NCI-H526 treated with DMSO at 0.1 percent for 48 hours (cell line): ENCODE results near the gene PSMF1.
"Not testable (repeated sequence)": the region's sequence is repeated elsewhere in the genome, so short reads cannot be mapped to it uniquely, and the experiment has no call there.

Experiments used
- DNase-seq: peaks from one replicate; lab custom pipeline; 2025; lab: John Stamatoyannopoulos, UW

PSMF1 gene

DNA sequence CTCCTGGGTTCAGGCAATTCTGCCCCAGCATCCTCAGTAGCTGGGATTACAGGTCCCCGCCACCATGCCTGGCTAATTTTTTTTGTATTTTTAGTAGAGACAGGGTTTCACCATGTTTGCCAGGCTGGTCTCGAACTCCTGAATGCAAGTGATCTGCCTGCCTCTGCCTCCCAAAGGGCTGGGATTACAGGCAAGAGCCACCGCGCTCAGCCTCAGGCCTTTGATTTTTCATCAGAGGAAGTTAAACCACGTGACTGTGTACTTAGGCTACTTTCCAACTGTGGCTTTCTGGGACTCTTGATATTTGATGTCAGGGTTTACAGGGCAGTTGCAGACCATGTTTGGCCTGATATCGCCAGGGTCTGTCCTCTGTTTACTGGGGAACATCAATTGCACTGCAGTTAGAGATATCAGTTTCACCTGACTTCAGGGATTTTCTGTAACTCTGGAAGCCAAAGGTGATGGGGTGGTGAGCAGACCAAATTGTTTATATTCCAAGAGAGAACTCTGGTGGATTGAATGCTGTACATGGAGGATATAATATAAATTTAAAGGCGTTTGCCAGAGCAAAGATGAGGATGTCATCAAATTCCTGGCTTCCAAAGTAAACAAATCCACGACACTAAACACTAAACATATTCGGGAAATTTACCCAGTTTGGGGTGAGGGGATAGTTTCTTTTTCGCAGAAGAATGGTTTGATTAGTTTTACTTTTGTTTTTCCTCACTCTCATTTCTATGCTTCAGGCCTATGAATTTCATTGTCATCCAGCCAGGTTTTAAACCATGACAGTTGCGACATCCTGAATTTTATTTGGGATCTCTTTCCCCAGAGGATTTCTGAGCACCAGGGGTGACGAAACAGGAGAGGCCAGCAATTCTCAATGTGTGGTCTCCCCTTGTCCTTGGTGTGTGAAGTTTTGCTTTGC, 4.2 kb downstream of the PSMF1 start:
- DNase-seq: no peak

DNA sequence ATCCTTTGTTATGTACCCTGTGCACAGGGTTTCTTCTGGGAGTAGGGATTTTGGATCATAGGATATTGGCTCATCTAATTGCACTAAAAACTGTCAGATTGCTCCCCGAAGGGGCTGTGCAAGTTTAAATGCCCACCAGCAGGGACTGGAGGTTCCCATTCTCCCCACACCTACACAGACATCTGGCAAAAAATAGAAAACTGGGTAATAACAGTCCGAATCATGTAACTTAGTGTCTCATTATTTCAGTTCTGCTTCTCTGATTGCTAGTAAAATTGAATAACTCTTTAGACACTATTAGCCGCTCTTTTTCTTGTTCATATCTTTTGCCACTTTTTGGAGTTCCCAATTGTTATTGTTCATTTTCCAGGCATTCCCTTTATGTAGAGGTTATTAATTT, 5.3 kb downstream of the PSMF1 start:
- DNase-seq: no peak

DNA sequence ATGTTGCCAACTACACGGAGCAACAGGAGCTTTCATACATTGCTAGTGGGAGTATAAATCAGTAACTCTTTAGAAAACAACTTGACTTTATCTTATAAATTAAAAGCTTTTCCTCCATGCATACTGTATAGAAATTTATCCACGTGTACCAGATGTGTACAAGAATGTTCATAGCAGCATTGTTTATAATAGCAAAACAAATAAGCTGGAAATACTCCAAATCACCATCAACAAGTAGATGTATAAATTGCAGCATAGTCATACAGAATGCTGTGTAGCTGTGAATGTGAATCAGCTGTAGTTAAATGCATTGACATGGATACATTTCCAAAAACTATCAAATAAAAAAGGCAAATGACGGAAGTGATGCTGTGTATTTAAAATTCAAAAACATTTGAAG, 6.0 kb downstream of the PSMF1 start:
- no peak for DNase-seq

DNA sequence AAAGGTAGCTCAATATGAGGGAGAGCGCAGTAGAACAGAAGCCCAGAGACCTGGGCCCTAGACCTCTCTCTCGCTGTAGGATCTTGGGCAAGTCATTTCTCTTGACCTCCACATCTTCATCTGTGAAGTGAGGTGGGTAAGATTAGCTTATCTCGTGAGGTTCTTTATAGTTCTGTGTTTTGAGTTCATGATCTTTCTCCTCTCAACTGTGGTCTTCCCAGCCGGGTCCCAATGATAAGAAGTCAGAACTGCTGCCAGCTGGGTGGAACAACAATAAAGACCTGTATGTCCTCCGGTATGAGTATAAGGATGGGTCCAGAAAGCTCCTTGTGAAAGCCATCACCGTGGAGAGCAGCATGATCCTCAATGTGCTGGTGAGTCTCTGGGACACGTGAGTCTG, 6.9 kb downstream of the PSMF1 start:
- DNase-seq: no peak

DNA sequence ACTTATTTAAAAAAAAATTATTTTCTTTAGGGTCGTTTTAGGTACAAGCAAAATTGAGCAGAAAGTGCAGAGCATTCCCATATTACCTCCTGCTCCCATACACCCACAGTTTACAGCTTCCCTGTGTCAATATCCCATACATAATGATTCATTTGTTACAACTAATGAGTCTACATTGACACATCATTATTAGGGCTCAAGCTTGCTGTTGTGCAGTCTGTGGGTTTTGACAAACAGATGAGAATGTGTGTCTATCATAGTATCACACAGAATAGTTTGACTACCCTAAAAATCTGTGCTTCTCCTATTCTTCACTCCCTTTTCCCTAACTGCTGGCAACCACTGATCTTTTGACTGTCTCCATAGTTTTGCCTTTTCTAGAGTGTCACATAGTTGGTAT, 9.4 kb downstream of the PSMF1 start:
- DNase-seq: no peak

DNA sequence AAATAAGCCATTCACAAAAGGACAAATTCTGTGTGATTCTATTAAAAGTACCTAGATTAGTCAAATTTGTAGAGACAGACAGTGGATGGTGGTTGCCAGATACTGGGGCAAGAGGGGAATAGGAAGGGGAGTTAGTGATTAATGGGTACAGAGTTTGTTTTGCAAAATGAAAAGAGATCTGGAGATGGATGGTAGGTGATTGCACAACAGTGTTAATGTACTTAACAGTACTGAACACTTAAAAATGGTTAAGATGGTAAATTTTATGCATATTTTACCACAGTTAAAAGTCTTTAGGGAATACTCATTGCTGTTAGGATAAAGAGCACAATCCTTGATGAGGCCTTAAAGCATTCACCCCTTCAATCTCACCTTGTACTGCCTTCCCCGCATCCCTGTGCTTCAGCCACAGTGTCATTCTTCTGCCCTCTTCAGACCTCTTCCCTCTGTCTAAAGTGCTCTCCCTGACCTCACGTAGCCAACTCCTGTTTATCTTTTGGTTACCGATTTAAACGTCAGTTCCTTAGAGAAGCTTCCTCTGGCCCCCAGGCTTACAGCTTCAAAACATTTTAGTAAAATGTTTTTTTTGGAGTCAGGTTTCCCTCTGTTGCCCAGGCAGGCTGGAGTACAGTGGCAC, 11.8 kb downstream of the PSMF1 start:
- DNase-seq: no peak

DNA sequence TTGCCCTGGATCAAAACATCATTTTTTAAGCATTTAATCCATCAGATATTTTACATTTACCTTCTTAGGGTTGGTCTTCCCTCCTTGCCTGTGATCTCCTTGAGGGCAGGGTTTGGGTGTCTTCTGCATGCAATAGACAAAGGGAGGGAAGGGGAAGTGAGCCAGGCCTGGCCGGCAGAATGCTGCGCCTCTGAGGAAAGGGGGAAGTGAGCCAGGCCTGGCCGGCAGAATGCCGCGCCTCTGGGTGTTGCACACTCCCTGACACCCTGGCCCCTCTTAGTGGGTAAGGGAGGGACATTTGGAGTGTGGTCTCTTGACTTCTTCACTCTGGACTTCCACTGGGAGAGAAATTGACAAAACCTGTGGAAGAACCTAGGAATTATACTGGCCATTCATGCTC, 12.4 kb downstream of the PSMF1 start:
- DNase-seq: no peak

DNA sequence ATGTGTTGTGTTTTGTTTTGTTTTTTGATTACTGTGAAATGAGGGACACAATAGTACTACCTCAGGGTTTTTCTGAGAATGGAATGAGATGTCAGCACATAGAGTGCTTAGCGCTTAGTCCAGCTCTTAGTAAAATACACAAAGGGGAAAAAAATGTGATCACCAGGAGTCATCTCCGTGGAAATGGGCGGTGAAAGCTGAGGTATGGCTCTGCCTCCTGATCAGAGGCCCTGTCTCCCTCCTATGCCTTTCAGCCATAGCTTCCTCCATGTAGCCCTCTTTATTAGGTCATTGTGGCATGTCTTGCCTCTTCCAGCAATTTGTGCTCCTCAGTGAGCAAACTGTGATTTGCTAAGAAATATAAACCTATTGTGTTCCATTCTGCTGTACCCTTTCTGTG, 13.0 kb downstream of the PSMF1 start:
- DNase-seq: no peak

DNA sequence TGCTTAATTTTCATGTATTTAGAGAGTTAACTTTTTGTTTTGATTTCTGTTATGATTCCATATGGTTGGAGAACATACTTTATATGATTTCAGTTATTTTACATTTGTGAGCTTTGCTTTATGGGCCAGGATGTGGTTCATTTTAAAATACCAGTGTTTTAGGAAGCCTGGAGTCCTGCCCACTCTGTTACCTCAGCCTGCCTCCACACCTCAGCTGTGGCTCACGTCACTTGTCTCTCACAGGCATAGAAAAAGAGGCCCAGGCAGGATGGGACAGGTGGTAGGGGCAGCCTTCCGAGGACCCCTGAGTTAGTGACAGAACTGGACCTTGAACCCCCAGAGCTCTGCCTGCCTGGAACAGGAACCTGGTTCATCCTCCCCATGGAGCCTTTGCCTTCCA, 16.0 kb downstream of the PSMF1 start:
- no peak for DNase-seq

DNA sequence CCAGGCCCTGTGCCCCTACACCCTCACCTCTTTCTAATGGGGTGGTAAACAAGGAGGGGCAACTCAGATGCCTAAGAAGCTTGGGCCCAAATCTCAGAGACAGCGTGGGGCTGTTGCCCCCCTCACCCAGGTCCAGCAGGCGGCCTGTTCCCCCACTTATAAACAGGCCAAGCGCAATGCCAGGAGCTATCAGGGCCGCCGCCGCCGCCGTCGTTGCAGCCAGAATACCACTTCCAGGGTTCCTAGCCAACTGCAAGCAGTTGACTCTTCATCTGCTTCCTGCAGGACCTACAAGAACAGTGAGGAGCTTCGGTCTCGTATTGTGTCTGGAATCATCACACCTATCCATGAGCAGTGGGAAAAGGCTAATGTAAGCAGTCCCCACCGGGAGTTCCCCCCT, 16.4 kb downstream of the PSMF1 start:
- DNase-seq: no peak

DNA sequence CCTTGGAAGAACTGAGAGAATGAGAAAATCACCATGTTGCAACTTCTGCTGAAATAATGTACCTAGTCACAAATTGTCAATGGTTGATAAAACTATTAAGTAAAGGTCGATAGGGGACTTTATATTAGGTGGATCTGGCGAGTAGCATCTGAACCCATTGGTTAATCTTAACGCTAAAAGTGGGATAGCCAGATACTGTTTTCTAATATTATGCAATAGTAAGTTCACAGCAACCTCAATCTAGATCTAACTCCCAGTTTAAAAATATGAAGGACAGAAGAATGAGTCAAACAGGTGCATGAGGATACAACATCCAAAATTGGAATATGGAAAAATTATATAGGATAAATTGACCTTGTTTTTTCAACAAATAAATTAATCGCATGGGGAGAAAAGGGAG, 18.8 kb downstream of the PSMF1 start:
- DNase-seq: no peak

DNA sequence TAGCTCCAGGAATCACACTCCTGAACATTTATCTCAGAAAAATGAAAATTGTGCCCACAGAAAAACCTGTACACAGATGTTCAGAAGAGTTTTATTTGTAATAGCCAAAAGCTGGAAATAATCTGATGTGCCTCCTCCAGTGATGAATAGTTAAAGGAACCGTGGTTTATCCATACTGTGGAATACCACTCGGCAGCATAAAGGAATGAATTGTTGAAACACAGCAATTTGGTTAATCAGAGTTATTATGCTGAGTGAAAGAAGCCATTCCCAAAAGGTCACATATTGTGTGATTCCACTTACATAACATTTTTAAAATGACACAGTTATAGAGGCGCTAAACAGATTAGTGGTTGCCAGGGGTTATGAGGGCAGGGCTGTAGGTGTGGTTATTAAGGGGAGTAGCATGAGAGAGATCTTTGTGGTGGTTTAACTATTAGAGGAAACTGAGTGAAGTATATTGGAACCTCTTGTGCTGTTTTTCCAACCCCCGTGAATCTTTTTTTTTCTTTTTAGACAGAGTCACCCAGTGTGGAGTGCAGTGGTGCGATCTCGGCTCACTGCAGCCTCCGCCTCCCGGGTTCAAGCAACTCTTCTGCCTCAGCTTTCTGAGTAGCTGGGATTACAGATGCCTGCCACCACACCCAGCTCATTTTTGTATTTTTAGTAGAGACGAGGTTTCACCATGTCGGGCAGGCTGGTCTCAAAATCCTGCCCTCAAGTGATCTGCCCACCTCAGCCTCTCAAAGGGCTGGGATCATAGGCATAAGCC, 26.2 kb downstream of the PSMF1 start:
- DNase-seq: no peak

DNA sequence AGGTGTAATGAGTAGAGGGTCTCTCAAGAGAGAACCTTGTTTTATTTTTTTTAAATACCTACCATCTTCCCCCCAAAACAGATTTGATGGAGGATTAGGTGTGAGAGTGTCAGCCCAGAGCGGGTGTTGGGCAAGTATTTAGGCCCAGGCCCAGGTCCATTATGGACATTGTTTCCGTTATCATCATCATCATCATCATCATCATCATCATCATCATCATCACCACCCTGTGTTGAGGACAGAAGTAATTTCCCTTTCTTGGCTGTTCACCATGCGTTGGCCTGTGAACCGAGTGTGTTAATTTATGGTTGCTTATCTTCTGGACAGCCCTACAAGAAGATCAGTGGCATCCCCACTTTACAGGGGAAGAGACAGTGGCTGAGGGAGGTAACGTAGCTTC, 28.6 kb downstream of the PSMF1 start:
- DNase-seq: no peak

DNA sequence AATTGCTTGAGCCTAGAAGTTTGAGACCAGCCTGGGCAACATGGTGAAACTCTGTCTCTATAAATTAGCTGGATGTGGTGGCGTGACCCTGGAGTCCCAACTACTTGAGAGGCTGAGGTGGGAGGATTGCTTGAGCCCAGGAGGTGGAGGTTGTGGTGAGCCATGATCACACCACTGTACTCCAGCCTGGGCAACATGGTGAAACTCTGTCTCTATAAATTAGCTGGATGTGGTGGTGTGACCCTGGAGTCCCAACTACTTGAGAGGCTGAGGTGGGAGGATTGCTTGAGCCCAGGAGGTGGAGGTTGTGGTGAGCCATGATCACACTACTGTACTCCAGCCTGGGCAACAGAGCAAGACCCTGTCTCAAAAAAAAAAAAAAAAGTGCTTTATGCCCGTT, 31.4 kb downstream of the PSMF1 start:
- DNase-seq: not testable (repeated sequence)

DNA sequence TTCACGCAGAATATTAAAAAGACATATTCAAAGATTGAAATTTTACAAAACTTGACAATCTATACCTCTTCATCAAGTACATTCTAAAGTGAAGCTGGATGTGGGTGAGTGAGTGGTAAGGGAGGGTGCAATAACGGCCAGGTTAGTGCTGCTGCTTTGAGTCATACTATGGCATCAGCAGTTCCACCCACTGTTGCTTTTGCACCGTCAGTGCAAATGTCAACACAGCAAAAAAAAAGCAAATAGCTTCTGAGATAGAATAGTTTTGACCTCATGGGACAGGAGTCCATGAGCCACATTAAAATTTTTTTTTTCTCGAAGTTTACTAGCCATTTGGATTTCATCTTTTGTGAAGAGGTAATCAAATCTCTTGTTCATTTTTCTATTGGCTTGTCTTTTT, 31.8 kb downstream of the PSMF1 start:
- DNase-seq: no peak

DNA sequence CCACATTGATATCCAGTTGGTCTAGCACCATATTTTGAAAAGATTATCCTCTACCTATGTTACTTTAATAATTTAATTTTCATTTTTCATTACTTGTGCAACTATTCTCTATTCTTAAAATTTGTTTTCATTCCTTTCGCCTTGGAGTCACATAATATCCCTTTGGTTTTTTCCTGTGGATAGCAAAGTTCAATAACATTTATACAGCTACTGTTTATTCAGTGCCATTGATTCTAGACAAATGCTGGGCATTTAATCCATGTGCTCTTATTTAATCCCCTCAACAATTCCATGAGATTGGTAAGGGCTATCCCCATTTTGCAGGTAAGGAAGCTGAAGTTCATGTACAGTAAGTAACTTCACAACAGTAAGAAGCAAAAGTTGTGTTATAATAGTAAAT, 32.6 kb downstream of the PSMF1 start:
- DNase-seq: no peak

DNA sequence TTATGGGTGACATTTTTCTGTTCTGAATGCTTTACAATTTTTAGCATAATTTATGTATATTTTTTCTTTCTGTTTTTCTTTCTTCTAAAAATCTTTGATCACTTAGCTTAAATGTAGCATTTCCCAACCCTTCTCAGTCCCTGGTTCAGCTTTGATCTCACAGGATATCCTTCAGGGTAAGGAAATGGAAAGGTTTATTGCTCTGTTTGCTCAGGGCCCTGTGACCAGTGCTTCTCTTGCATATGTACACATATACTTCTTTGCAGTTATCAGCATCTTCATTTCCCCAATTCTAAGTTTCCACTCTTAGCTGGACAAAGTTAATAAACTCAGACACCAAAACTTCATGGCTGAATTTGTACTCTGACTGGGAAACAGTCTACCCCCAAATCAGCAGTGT, 35.8 kb downstream of the PSMF1 start:
- DNase-seq: no peak

DNA sequence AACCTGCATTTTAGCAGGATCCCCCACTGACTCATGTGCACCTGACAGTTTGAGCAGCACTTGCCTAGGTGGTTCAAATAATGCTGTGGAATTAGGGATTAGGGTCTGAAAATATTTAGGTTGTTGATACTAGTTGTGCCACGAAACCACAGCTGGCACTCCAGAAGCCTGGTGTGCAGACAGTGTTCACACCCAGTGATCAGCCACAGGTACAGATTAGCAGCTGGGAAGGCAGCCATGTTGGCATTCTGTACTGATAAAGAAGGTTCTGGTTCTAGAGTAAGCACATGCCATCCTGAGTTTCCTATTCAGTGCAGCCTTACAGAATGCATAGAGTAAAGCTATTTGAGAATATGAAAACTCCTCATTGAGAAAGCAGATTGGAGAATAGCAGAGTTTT, 36.3 kb downstream of the PSMF1 start:
- no peak for DNase-seq

DNA sequence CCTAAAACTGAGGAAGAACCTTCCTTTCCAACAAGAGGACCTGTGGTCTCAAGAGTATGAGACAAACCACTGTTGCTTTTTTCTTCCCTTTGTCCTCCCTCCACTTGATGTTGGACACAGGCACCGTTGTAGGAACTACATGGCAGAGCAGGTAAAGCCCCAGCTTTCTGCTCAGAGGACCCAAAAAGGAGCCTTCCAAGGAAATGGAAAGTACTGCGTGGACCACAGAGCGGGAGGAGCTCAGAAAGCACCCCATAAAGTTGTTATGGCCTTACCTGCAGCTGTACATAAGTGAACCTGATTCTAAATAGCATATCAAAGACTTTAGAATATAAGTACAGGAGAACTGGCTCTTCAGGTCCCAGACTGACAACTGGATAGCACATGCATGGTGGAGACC, 36.9 kb downstream of the PSMF1 start:
- no peak for DNase-seq

DNA sequence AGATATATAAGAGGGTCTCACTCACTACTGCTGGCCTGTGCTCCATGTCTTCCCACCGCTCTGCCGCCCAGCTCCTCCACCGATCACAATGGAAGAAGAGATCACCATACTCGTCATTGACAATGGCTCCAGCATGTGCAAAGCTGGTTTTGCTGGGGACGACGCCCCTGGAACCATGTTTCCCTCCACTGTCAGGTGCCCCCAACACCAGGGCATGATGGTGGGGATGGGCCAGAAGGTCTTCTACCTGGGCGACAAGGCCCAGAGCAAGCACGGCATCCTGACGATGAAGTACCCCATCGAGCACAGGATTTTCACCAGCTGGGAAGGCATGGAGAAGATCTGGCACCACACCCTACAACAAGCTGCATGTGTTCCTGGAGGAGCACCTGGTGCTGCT, 42.1 kb downstream of the PSMF1 start:
- no peak for DNase-seq

DNA sequence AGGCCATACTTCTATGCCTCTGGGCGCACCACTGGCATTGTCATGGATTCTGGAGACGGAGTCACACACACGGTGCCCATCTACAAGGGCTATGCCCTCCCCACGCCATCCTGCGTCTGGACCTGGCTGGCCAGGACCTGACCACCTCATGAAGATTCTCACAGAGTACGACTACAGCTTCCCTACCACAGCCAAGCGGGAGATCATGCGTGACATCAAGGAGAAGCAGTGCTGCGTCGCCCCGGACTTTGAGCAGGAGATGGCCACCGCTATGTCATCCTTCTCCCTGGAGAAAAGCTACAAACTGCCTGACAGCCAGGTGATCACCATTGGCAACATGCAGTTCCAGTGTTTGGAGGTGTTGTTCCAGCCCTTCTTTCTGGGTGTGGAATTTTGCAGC, 42.6 kb downstream of the PSMF1 start:
- DNase-seq: no peak

DNA sequence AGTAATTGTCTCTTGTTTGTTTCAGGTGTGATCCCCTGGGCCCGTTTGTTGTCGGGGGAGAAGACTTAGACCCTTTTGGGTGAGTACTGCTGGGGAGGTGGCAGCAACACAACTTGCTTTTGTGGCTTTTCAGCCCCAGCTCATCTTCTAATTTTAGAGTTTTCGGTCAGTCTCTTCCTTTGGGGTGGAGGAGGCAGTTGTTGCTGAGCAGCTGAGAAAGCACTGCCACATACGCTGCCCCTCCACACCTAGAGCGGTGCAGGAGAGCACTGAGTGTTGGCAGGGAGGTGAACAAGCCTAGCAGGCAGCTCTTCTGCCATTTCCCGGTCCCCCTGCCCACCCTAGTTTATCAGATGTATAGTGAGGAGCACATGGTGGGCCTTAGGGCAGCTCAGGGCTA, 44.7 kb downstream of the PSMF1 start:
- no peak for DNase-seq

DNA sequence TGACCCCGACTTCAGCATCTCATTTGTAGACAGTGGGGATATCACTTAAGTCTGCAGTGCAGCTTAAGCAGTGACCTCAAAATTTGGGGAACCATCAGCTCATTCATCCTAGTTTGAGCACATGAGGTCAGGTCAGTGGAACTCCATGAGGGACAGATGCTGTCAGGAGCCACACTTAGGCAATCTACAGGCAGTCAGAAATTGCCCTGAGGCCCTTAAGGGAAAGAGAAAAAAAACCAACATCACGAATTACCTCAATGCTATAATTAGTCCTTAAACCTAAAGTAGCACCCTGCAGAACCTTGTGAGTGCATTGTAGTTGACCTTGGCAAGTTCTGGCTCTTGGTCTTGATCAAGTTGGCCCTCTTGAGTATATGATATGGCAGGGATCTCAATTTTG, 45.3 kb downstream of the PSMF1 start:
- no peak for DNase-seq
